ENCODE measurements around the gene TMEM132C.
"Not testable (repeated sequence)": the region's sequence is repeated elsewhere in the genome, so short reads cannot be mapped to it uniquely, and the experiment has no call there.

The TMEM132C gene

DNA sequence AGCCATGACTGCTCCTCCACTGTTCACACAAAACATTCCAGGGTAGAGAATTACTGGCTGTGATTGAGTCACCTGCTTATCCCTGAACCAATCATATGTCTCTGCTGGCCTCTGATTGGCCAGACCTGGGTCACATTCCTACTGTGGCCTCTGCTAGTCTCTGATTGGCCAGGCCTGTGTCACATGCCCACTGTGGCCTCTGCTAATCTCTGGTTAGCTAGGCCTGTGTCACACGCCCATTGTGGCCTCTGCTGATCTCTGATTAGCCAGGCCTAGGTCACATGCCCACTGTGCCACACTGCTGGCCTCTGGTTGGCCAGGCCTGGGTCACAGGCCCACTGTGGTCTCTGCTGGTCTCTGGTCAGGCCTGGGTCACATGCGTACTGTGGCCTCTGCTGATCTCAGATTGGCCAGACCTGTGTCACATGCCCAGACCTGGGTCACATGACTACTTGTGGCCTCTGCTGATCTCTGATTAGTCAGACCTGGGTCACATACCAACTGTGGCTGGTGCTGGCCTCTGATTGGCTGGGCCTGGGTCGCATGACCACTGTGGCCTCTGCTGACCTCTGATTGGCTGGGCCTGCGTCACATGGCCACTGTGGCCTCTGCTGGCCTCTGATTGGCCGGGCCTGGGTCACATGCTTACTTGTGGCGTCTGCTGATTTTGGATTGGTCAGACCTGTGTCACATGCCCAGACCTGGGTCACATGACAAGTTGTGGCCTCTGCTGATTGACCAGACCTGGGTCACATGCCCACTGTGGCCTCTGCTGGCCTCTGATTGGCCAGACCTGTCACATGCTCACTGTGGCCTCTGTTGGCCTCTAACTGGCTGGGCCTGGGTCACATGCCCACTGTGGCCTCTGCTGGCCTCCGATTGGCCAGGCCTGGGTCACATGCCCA lies 305.2 kb downstream of the TMEM132C start:
- DNase-seq, result no peak

- no peak for DNase-seq
Observed at GRCh38 chr12:128573907-128574306, 306.9 kb downstream of the TMEM132C start.

GRCh38 chr12:128578045-128578444 lies 311.1 kb downstream of the TMEM132C start:
- DNase-seq, result no peak

DNA sequence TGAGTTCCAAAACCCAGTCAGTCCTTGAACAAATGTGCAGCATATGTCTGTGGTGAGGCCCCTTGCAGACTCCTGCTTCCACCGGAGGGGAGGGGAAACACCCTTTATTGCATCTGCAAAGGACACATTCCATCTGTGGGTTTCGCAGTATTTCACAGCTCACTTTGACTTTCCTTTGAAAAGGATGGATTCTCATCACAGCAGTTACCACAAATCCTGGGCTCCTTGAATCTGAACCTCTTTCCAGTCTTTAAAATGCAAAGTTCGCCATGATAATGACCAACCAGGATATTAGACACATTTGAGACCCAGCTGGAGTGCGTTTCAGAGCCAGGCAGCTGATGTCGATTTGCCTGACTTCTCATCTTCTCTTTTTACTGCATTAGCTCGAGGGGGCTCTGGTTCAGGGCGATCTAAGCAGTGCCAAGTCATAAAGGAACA lies 314.4 kb downstream of the TMEM132C start:
- peak; percentile 70 for DNase-seq

DNA sequence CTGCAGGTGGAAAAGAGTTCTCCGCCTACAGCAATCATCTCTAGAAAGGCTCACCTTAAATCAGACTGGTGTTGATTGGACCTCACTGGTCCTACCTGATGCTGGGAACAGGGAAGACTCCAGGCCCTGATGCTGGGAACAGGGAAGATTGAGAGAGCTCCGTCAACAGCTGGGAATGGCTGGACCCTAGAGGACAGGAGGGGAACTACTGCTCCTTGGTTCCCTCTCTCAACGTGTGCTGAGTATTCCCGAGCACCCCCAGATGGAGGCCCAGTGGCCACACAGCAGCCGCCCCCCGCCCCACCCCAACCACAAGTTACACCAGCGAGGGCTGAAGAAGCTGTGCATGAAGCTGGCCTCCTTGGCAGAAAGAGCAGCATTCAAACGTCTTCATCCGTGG lies 316.5 kb downstream of the TMEM132C start:
- DNase-seq, result no peak

DNA sequence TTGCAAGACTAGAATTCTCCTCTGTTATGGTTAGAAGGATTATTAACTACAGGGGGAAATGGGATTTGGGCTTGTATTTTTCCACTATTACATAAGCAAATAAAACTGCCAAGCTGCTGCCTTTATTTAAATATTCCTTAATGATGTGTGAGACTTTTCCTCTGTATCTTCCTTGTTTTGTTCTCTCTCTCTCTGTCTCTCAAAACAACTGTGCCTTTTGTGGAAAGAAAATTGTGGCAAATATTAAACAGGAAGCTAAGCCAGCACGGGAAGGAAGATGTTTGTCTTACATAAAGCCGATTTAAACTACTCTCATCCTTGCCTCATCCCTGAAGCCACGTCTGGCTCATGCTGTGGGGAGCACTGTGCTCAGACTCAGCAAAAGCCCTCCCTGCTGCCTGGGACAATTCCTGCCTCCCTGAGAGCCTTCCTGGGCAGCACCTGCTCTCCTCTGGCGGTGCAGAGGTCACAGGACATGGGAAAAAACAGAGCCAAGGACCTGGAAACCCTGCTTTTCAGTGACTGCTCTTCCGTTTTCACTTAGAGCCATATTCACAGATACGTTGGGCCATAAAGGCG lies 319.6 kb downstream of the TMEM132C start:
- DNase-seq, result no peak

DNA sequence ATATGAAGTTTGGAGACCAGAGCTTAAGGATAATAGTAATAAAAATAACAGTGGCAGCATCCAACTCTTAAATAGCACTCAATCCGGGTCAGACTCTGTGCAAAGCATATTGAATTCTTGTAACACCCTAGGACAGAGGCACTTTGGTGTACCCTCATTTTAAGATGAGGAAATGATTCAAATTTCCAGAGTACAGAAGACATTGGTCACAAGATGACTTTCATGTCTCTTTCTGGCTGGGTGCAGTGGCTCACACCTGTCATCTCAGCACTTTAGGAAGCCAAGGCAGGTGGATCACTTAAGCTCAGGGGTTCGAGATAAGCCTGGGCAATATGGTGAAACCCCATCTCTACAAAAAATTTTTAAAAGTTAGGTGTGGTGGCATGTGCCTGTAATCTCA lies 320.9 kb downstream of the TMEM132C start:
- no peak for DNase-seq

GRCh38 chr12:128592220-128592744 lies 325.3 kb downstream of the TMEM132C start:
- no peak for DNase-seq

DNA sequence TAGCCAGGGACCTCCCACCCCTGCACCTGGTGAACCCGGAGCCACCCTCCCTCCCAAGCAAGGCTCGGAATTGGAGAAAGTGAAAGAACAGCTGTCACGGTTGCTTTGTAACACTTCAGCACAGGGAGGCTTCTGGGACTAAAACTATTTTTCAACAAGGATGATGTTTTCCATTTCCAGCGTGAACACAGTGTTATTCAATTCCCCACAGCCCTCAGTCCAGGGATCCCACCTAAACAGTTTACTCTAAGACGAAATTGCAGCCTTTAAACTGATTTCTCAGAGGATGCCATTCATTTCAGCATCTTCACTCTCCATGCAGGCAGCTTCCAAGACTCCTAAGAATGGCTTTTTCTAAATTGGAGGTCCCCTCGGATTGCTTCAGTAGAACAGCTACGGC lies 327.6 kb downstream of the TMEM132C start:
- no peak for DNase-seq

DNA sequence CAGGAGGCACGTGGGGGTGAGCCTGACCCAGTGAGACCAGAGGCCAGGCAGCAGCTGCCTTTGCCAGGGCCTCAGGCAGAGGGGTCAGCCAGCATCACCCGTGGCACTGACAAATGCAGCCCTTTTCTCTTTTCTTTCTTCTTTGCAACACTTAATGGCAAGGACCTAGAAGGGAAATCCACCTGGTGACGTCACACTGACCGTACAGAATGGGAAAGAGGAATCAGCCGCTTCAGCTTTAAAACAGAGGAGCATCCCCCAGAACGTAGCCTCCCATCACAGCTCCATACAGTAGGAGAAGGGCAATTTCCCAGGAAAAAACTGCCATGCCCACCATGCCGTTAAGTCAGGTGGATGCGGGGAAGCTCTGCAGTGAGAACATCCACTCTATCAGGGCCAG lies 328.6 kb downstream of the TMEM132C start:
- DNase-seq, result no peak

- no peak for DNase-seq
Observed at GRCh38 chr12:128600886-128601285, 333.9 kb downstream of the TMEM132C start.

DNA sequence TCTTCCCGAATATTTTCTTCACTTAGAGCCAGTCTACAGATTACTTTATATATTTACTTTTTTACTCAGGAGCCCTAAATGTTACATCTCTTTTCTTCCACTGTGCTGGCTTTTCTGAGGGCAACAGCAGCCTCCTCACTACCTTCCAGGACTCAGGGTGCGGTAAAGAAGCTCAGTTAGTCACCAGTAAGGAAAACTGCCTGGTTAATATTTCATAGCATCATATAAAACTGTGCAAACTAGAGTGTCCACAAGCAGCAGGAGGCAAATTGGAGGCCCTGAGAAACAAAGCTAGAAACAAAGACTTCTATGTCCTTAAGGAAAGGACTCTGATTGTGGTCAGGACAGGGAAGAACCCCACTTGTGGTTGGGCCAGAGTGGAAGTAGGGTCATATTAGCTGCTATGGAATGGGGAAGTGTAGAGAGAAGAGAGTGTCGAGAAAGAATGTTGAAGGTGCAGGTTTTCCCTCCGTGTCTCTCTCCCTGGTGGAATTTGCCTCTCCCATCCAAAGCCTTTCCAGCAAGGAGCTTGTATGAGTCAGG lies 336.7 kb downstream of the TMEM132C start:
- DNase-seq, result no peak

GRCh38 chr12:128604219-128604618 lies 337.2 kb downstream of the TMEM132C start:
- DNase-seq, result not testable (repeated sequence)

DNA sequence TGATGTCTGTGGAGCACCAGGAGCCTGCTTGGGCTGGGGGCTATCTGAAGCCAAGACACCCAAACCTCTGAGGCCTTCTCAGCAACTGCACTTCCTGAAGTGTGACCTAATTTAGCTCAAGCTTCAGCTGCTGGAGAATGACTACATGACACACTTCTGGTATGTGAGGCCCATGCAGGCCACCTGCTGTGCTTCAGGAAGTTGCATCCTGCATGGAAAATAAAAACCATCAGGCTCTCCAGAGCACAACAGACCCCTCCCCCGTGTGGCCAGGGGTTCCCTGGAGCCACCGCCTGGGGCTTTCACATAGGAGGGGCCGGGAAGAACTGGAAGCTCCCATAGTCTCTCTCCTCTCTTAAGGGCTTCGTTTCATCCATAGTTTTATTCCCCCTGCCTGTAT lies 339.1 kb downstream of the TMEM132C start:
- peak; percentile 45 for DNase-seq

DNA sequence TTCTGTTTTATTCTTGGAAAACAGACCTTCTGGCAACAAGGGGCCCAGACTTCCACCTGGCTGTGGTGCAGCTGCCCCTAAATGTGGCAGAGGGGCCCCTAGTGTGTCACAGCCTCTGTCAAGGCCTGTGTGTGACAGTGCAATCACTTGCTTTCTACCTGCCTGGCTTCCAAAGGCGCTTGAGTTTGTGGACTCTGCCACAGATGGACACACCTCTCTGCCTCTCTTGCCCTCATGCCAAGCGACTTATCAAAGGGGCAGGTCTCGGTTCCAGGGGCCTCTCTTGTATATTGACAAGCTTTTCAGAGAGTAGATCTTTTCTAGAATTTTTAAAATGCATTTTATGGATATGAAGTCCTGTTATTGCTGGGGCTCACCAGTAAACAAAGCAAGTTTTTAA lies 339.6 kb downstream of the TMEM132C start:
- DNase-seq, result no peak

DNA sequence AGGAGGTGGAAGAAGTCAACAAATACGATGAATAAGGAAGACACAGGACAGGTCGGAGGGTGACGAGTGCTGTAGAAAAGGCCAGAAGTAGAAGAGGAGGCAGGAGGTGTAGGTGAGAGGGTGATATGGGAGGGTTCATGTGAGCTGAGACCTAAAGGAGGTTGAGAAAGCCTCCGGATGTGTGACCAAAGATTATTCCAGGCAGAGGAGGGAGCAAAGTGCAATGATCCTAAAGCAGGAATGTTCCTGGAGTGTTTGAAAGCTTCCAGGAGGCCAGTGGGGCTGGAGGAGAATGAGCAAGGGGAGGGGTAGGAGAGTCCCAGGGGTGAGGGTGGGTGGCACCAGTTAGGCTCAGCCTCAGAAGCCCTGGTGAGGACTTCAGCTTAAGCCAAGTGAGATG lies 340.0 kb downstream of the TMEM132C start:
- DNase-seq, result no peak

DNA sequence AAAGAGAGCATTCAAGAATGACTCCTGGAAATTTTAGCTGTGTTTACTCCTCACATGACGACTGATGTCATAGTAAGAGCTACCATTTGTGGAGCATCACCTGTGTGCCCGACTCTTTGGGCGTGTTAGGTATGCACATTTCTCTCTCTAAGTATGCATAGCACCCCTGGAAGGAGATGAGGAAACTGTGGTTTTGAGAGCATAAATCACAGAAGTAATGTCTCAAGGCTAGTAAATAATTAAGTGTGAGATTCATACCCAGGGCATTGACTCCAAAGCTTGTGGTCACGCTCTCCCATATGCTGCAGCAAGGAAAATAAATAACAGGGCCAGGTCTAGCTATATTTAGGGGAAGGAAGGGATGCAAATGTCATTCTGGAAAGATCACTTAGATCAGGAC lies 340.7 kb downstream of the TMEM132C start:
- no peak for DNase-seq

GRCh38 chr12:128609861-128610260 lies 342.9 kb downstream of the TMEM132C start:
- no peak for DNase-seq

DNA sequence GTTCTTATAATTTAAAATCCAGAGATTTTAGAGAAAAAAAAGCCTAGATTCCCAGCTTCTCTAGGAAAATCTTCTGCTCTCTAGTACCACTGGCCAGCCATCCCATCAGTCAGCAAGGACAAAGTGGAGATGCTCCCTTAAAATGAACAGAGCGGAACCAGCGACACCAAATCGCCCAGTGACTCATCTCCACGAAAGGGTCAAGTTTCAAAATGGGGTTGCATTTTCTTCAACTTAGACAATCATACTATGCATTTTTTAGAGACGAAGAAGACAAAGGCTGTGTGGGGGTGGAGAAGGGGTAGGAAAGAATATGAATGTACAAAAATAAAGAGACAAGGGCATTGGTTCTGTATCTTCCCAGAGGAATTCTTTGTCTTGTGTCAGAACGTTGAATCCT lies 344.8 kb downstream of the TMEM132C start:
- no peak for DNase-seq

GRCh38 chr12:128612150-128612850 lies 345.3 kb downstream of the TMEM132C start:
- no peak for DNase-seq

GRCh38 chr12:128613837-128614590 lies 347.0 kb downstream of the TMEM132C start:
- DNase-seq, result no peak

GRCh38 chr12:128617304-128617833 lies 350.4 kb downstream of the TMEM132C start:
- DNase-seq, result no peak

Measured in right hindlimb (tissue), 1 donor.